GM18508 (cell line): ENCODE data around the gene SUMF1.
"Not testable (repeated sequence)": the region's sequence is repeated elsewhere in the genome, so short reads cannot be mapped to it uniquely, and the experiment has no call there.

Experiments used
- ATAC-seq: cut with Tn5 transposase; IDR thresholded peaks from one replicate; pipeline ENCODE4 v1.9.1; 2021; ENCODE audit warnings: moderate number of reproducible peaks; ENCODE audit not compliant: insufficient read depth, unreplicated experiment

The SUMF1 gene

GRCh38 chr3:4351164-4351855 lies 115.8 kb downstream of the SUMF1 start:
- ATAC-seq, result no peak

DNA sequence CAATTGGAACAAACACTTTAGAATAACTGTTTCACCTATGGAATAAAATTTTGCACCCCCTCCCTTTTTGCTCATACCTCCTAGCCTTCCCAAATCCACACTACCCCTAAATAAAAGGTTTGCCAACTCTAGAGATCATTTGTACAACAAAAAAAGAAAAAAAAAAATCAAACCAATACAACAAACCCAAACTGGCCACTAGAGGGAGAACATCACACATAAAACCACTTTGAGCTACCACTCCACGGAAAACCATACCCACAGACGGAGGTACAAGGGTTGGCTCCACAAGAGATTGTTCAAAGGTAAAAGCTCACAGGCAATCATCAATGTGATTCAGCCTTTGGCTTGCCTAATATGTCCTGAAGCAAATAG lies 116.3 kb downstream of the SUMF1 start:
- ATAC-seq, result peak; percentile 68

DNA sequence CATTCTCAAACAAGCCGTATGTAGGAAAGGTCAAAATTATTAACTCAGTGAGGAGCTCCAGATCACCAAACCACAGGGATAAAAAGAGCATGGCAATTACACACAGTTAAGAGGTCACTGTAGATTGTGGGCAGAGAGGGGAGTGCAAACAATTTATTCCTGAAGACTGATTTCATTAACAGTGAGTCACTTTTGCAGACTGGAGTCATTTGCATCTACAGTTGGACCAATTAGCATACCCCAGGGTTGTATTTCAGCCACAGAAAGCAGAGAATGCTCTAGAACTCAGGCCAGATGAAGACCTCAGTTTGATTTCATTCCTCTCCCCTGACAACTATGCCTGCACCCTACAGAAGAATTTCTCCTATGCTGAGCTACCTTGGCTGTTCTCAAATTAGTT lies 123.8 kb downstream of the SUMF1 start:
- no peak for ATAC-seq

- ATAC-seq, result no peak
Observed at GRCh38 chr3:4341336-4341675, 125.8 kb downstream of the SUMF1 start.

DNA sequence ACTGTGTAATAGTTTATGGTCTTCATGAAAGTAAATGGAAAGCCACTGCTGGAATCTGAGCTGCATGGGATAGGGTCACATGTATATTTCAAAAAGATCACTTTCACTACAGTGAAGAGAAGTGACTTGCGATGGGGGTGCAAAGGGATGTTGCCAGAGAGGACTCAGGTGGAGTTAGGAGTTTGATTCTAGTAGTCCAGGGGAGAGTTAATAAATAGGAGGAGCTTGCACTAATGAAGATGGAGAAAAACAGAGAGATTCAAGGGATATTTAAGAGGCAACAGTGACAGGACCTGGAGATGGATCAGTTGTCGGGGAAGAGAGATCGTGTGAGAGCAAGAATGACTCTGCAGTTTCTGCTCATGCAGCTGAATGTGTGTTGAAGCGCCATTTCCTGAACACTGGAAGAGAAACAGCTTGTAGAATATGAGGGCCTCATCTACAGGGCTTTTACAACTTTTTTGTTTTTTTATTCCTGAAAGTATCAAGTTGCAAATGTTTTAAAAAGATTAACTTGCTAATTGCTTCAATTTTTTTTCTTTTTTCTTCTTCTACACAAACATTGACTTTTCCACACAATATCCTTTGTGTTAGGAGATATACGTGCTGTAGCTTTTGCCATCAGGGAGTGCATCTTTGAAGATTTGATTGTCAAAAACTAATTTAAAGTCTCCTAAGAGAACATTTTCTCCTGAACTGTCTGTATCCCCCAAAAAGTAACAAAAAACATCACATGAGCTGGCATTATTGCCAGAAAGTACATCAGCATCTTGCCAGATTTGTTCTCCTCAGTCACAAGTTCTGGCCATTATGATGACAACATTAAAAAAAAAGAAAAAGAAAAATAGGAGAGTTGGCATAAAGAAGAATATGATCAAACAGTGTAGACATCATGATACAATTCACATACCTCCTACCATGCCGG lies 126.4 kb downstream of the SUMF1 start:
- ATAC-seq, result no peak

DNA sequence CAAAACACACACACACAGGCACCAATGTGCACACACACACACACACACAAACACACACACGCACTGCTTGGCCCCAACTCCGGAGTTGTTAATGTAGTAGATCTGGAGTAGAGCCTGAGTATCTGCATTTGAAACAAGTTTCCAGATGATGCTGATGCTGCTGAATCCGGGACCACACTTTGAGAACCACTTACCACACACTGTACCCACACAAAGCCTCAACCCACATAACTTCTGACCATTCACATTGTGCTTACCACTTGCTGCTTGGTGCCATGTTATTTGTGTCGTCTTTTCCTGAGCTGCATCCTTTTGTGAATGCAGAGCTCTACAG lies 127.0 kb downstream of the SUMF1 start:
- ATAC-seq, result no peak

GRCh38 chr3:4338751-4339150 lies 128.3 kb downstream of the SUMF1 start:
- no peak for ATAC-seq

- no peak for ATAC-seq
Observed at GRCh38 chr3:4336850-4337546, 130.1 kb downstream of the SUMF1 start.

GRCh38 chr3:4335840-4336562 lies 131.1 kb downstream of the SUMF1 start:
- ATAC-seq, result no peak

- ATAC-seq, result no peak
Observed at GRCh38 chr3:4334548-4334947, 132.5 kb downstream of the SUMF1 start.

GRCh38 chr3:4332991-4333390 lies 134.1 kb downstream of the SUMF1 start:
- ATAC-seq, result no peak

GRCh38 chr3:4332574-4332973 lies 134.5 kb downstream of the SUMF1 start:
- ATAC-seq, result no peak

- no peak for ATAC-seq
Observed at GRCh38 chr3:4332111-4332510, 135.0 kb downstream of the SUMF1 start.

GRCh38 chr3:4329806-4330205 lies 137.3 kb downstream of the SUMF1 start:
- not testable (repeated sequence) for ATAC-seq

DNA sequence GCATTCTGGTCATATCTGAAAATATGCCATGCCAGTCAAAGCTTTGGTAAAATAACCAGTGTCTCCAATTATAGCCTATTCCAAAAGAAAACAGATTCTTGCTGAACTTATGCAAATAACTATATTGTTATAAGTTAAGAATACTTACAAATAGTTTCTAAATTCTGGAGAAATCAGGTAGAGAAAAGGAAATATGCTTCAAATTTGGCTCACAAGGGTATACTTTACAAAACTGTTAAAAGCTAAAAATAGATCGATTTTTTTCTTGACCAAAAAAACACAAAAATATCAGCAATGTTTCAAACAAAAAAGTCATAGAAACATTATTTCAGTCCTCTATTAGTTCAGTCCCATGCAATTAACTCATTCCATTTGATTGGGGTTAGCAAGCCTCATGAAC lies 140.2 kb downstream of the SUMF1 start:
- no peak for ATAC-seq

DNA sequence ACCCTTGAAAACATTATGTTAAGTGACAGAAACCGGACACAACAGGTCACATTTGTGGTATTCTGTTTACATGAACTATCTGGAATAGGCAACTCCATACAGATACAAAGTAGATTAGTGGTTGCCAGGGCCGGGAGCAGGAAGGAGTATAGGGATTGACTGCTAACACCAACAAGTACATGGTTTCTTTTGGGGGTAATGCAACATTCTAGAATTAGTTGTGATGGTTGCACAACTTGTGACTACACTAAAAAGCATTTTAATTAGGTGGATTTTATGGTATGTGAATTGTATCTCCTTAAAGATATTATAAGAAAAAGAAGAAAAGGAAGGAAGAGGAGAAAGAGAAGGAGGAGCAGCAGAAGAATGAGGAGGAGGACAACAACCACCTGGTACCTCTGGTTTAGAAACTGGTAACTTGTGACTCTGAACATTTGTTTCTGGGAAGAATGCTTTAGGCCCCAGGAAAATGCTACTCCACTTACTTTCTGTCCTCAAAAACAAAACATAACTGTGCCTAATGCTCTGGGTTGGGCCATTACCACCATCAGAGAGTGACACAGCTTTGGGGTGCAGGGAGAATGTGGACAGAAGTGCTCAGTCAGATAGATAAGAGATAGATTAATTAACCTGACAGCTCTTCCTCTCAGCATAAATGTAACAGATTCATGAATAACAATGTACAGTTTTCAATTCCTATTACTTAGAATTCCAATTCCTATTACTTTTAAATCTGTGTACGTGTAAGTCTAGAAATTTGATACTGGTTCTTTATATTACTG lies 143.6 kb downstream of the SUMF1 start:
- no peak for ATAC-seq

GRCh38 chr3:4322635-4323034 lies 144.4 kb downstream of the SUMF1 start:
- no peak for ATAC-seq

- ATAC-seq, result no peak
Observed at GRCh38 chr3:4321732-4322131, 145.3 kb downstream of the SUMF1 start.

- no peak for ATAC-seq
Observed at GRCh38 chr3:4320096-4320911, 146.8 kb downstream of the SUMF1 start.
